IMR-90 (cell line): ENCODE measurements around the gene RNF40. TPM values are rescaled to one million over a fixed set of nuclear protein-coding genes. Genes with fewer than 3 reads are reported as not detected.

Experiments
- ATAC-seq: fragments of 200-7000 bp; cut with Tn5 transposase; 2 replicates; pipeline ENCODE4 v1.9.1; 2020; ENCODE audit warnings: low read depth, mild to moderate bottlenecking, moderate library complexity
- BruUV-seq: library from RNA; stranded (reverse); fragments of 400-500 nt; replicated peaks from 2 replicates; lab custom pipeline; 2021; lab: Mats Ljungman, UMichigan
- CTCF ChIA-PET: fragments of 300-600 bp; formaldehyde crosslinking; extraction: SDS; loops from one replicate; lab custom pipeline; 2021; ENCODE audit warnings: antibody characterized with exemption; lab: Yijun Ruan, JAX
- POLR2A ChIA-PET: fragments of 300-600 bp; sonication (Branson Sonifier 250); formaldehyde crosslinking; loops from one replicate; lab custom pipeline; 2022; ENCODE audit warnings: antibody characterized with exemption; ENCODE audit not compliant: unreplicated experiment; lab: Charles Lee
- DNase-seq: peaks from one replicate; pipeline ENCODE4 v3.0.0; 2013
- H2AFZ ChIP-seq: replicated peaks from 2 replicates; pipeline ENCODE3; 2013; ENCODE audit warnings: low read length, mild to moderate bottlenecking; ENCODE audit not compliant: poor library complexity
- H2AK5ac ChIP-seq: 2 replicates; pipeline ENCODE4 v1.6.1; 2013; ENCODE audit warnings: low read depth, low read length, inconsistent platforms
- H2AK9ac ChIP-seq: replicated peaks from 2 replicates; pipeline ENCODE3; 2013; ENCODE audit warnings: mild to moderate bottlenecking, low read depth, low read length, moderate library complexity; ENCODE audit not compliant: poor library complexity
- H2BK120ac ChIP-seq: 2 replicates; pipeline ENCODE4 v1.6.1; 2013; ENCODE audit warnings: low read depth, low read length, inconsistent platforms
- H2BK15ac ChIP-seq: 3 replicates; pipeline ENCODE4 v1.6.1; 2013; ENCODE audit warnings: low read depth, low read length, inconsistent platforms
- H2BK20ac ChIP-seq: 2 replicates; pipeline ENCODE4 v1.6.1; 2013; ENCODE audit warnings: low read depth, mild to moderate bottlenecking, inconsistent platforms, low read length, moderate library complexity
- H2BK5ac ChIP-seq: 2 replicates; pipeline ENCODE4 v1.6.1; 2013; ENCODE audit warnings: mild to moderate bottlenecking, low read depth, low read length, inconsistent platforms; ENCODE audit not compliant: poor library complexity, severe bottlenecking
- H3K14ac ChIP-seq: replicated peaks from 2 replicates; pipeline ENCODE4 v1.6.1; 2013; ENCODE audit warnings: low read depth, low read length, inconsistent platforms
- H3K18ac ChIP-seq: 2 replicates; pipeline ENCODE4 v1.6.1; 2013; ENCODE audit warnings: low read depth, low read length, control low read depth
- H3K23ac ChIP-seq: 2 replicates; pipeline ENCODE4 v1.6.1; 2013; ENCODE audit warnings: low read depth, low read length, inconsistent platforms
- H3K27ac ChIP-seq: 2 replicates; pipeline ENCODE4 v1.5.1; 2013; ENCODE audit warnings: mild to moderate bottlenecking, control low read depth, low read length; ENCODE audit not compliant: insufficient read depth
- H3K27me3 ChIP-seq: 2 replicates; pipeline ENCODE4 v1.6.1; 2013; ENCODE audit warnings: low read length; ENCODE audit not compliant: control insufficient read depth, insufficient read depth
- H3K36me3 ChIP-seq: 2 replicates; pipeline ENCODE4 v1.6.1; 2013; ENCODE audit warnings: low read length, mixed read lengths; ENCODE audit not compliant: control insufficient read depth, insufficient read depth
- H3K4ac ChIP-seq: 2 replicates; pipeline ENCODE4 v1.6.1; 2013; ENCODE audit warnings: low read depth, low read length, inconsistent platforms
- H3K4me1 ChIP-seq: 2 replicates; pipeline ENCODE4 v1.6.1; 2013; ENCODE audit warnings: low read length, mixed read lengths; ENCODE audit not compliant: control insufficient read depth, insufficient read depth
- H3K4me2 ChIP-seq: 2 replicates; pipeline ENCODE4 v1.6.1; 2013; ENCODE audit warnings: low read depth, mild to moderate bottlenecking, control low read depth, low read length, moderate library complexity
- H3K4me3 ChIP-seq: 2 replicates; pipeline ENCODE4 v1.5.1; 2013; ENCODE audit warnings: low read depth, mild to moderate bottlenecking, control low read depth, low read length, moderate library complexity; ENCODE audit not compliant: insufficient read depth
- H3K56ac ChIP-seq: 2 replicates; pipeline ENCODE4 v1.6.1; 2013; ENCODE audit warnings: low read length, inconsistent platforms; ENCODE audit not compliant: insufficient read depth; ENCODE audit errors: extremely low read depth
- H3K79me1 ChIP-seq, 2 experiments: 2 replicates each; pipeline ENCODE4 v1.6.1; 2013; ENCODE audit warnings: low read length in 2 of 2, inconsistent platforms in 1 of 2, low read depth in 1 of 2
- H3K9ac ChIP-seq: 2 replicates; pipeline ENCODE4 v1.6.1; 2013; ENCODE audit warnings: low read depth, low read length, control low read depth
- H3K9me1 ChIP-seq: 2 replicates; pipeline ENCODE4 v1.6.1; 2013; ENCODE audit warnings: low read length, inconsistent platforms; ENCODE audit not compliant: insufficient read depth
- H3K9me3 ChIP-seq: 2 replicates; pipeline ENCODE4 v1.6.1; 2013; ENCODE audit warnings: low read length; ENCODE audit not compliant: control insufficient read depth, insufficient read depth
- H4K20me1 ChIP-seq: 2 replicates; pipeline ENCODE4 v1.6.1; 2013; ENCODE audit warnings: low read length, inconsistent platforms; ENCODE audit not compliant: insufficient read depth
- H4K5ac ChIP-seq: 2 replicates; pipeline ENCODE4 v1.6.1; 2013; ENCODE audit warnings: mild to moderate bottlenecking, low read depth, low read length, control low read depth
- H4K8ac ChIP-seq, 2 experiments: 2 replicates each; pipeline ENCODE4 v1.6.1; 2013; ENCODE audit warnings: low read depth in 2 of 2, low read length in 2 of 2, control low read depth in 1 of 2, inconsistent platforms in 1 of 2
- H4K91ac ChIP-seq: 2 replicates; pipeline ENCODE4 v1.6.1; 2013; ENCODE audit warnings: low read depth, low read length, inconsistent platforms; ENCODE audit not compliant: insufficient read depth
- CHD1 ChIP-seq: IDR thresholded peaks from 2 replicates; pipeline ENCODE4 v1.6.1; 2012; ENCODE audit warnings: low read depth, low read length, improper control_type of control experiment
- USF2 ChIP-seq: fragments of 150-350 bp; IDR thresholded peaks from 2 replicates; pipeline ENCODE4 v1.6.1; 2017; ENCODE audit warnings: mild to moderate bottlenecking, antibody characterized with exemption, low read length, low read depth
- WGBS, 2 experiments: methylation state at CpG; one replicate each; pipeline versions ENCODE4 v1.1.5 to v1.1.7; 2013; ENCODE audit warnings: missing lambda C conversion rate in 2 of 2; ENCODE audit not compliant: insufficient read length in 1 of 2; ENCODE audit errors: extremely low coverage in 2 of 2; 5-methylcytosine and 5-hydroxymethylcytosine counted together
- dilution Hi-C: fragments of 300-500 bp; cut with HindIII; formaldehyde crosslinking; loops from one replicate; pipeline ENCODE4 v1.14.3; 2018; ENCODE audit warnings: low sequenced_read_pairs; ENCODE audit not compliant: unreplicated experiment
- in situ Hi-C: fragments of 300-500 bp; cut with MboI; formaldehyde crosslinking; loops from 3 replicates; pipeline ENCODE4 v1.14.3; 2019; ENCODE audit warnings: low sequenced_read_pairs, inconsistent platforms, mixed read lengths
- intact Hi-C: fragments of 100-400 bp; cut with micrococcal nuclease; formaldehyde crosslinking; loops from 2 replicates; pipeline ENCODE4 v1.10.0; 2022
- polyA plus RNA-seq, 3 experiments: library from polyadenylated mRNA; depleted of rRNA; stranded (reverse); fragments of >200 nt; gene quantifications; 2 replicates each; pipeline ENCODE4 v1.2.3, GENCODE V29; 2012; ENCODE audit warnings: low replicate concordance in 1 of 3
- total RNA-seq: library from RNA; depleted of rRNA; stranded (reverse); fragments of >200 nt; gene quantifications from 2 replicates; pipeline ENCODE4 v1.2.3, GENCODE V29; 2012

Gene RNF40
- total and polyA plus RNA-seq, 2 of the 4 experiments (the other 2 are of a cell fraction), result 46.7 to 72.4 TPM

GRCh38 chr16:30780549-30780948, 18.4 kb downstream of the RNF40 start:
- Histone ChIP-seq H2BK120ac (no peak overlapping the region), H2AFZ (no peak overlapping the region), H3K9me3 (no peaks in the 10 kb centered on the region), H3K4ac (no peak overlapping the region), H3K4me2 (no peak overlapping the region), H2BK15ac (no peak overlapping the region), H3K36me3 (peaks cover 42% of the 10 kb centered on the region), H3K9me1 (peaks cover 27% of the 10 kb centered on the region; the same call in 1 of the 2 replicates), H3K9ac (no peak overlapping the region), H3K4me1 (peaks cover 7% of the 10 kb centered on the region), H3K14ac (no peak overlapping the region), H2AK9ac (no peak overlapping the region), H3K18ac (no peak overlapping the region), H3K79me1 (peaks cover 21 to 65% of the 10 kb centered on the region in 2 experiments), H2BK5ac (no peak overlapping the region), H3K23ac (no peak overlapping the region), H3K27me3 (no peaks in the 10 kb centered on the region), H4K5ac (no peak overlapping the region), H2AK5ac (no peak overlapping the region), H3K4me3 (no peak overlapping the region), H3K56ac (no peak overlapping the region), H4K20me1 (peaks cover 8% of the 10 kb centered on the region), H4K8ac (no peak overlapping the region), H3K27ac (no peak overlapping the region), H4K91ac (no peak overlapping the region), H2BK20ac (no peak overlapping the region)
- DNase-seq, result no peak
- no peak for TF ChIP-seq CHD1
- TF ChIP-seq USF2, result no peak
- no peak for ATAC-seq
- POLR2A ChIA-PET, result no interaction called here
- in situ Hi-C loops, result no loop called here
- dilution Hi-C loops, result no loop called here
- intact Hi-C loops, result no loop called here
- no TSS peak for BruUV-seq
- no CpG with 5 or more reads among the region's 4 CpGs for WGBS, 2 experiments
- CTCF ChIA-PET, result no interaction called here
